Nephron progenitor cell (in vitro differentiated cells): ENCODE data around the gene TASOR2.

Experiments
- DNase-seq: peaks from one replicate; pipeline ENCODE4 v3.0.0; 2021
- H3K27ac Mint-ChIP-seq: 2 replicates; pipeline ENCODE4 v1.8.0; 2021; ENCODE audit warnings: mild to moderate bottlenecking, moderate library complexity, mixed read lengths
- H3K27me3 Mint-ChIP-seq: 2 replicates; pipeline ENCODE4 v1.8.0; 2021; ENCODE audit warnings: mild to moderate bottlenecking, low read depth, mixed read lengths; ENCODE audit not compliant: poor library complexity
- H3K36me3 Mint-ChIP-seq: 2 replicates; pipeline ENCODE4 v1.8.0; 2021; ENCODE audit warnings: low read depth, mixed read lengths
- H3K4me1 Mint-ChIP-seq: 2 replicates; pipeline ENCODE4 v1.8.0; 2021; ENCODE audit warnings: mixed read lengths
- H3K4me3 Mint-ChIP-seq: 2 replicates; pipeline ENCODE4 v1.8.0; 2021; ENCODE audit warnings: mild to moderate bottlenecking, moderate library complexity, mixed read lengths
- H3K9me3 Mint-ChIP-seq: 2 replicates; pipeline ENCODE4 v1.8.0; 2021; ENCODE audit warnings: mild to moderate bottlenecking, moderate library complexity, mixed read lengths
- CTCF ChIP-seq: fragments of 200-600 bp; sonication (generic); IDR thresholded peaks from 2 replicates; pipeline ENCODE4 v1.5.0; 2021; ENCODE audit warnings: antibody characterized with exemption

The TASOR2 gene

GRCh38 chr10:5651388-5651764 is 33.3 kb upstream of the TASOR2 start:
- no peak overlapping the region for H3K4me3 Mint-ChIP-seq
- no peak overlapping the region for H3K27ac Mint-ChIP-seq
- no peaks in the 10 kb centered on the region for H3K9me3 Mint-ChIP-seq
- peaks cover 9% of the 10 kb centered on the region for H3K27me3 Mint-ChIP-seq
- peaks cover 28% of the 10 kb centered on the region for H3K4me1 Mint-ChIP-seq
- peaks cover 30% of the 10 kb centered on the region for H3K36me3 Mint-ChIP-seq
- TF ChIP-seq CTCF, result no peak
- no peak for DNase-seq

- no peak for TF ChIP-seq CTCF
- Mint-ChIP-seq H3K9me3 (no peaks in the 10 kb centered on the region), H3K36me3 (peaks cover 17% of the 10 kb centered on the region), H3K27ac (no peak overlapping the region), H3K27me3 (peaks cover 6% of the 10 kb centered on the region), H3K4me1 (peaks cover 28% of the 10 kb centered on the region), H3K4me3 (no peak overlapping the region)
- DNase-seq, result no peak
Measured at GRCh38 chr10:5652746-5653145, 31.9 kb upstream of the TASOR2 start.

GRCh38 chr10:5654218-5654755 is 30.4 kb upstream of the TASOR2 start:
- peaks cover 40% of the 10 kb centered on the region for H3K4me1 Mint-ChIP-seq

GRCh38 chr10:5655121-5655520 is 29.5 kb upstream of the TASOR2 start:
- H3K4me1 Mint-ChIP-seq, result peaks cover 49% of the 10 kb centered on the region
- peaks cover 6% of the 10 kb centered on the region for H3K27me3 Mint-ChIP-seq
- H3K9me3 Mint-ChIP-seq, result no peaks in the 10 kb centered on the region
- no peak for TF ChIP-seq CTCF
- H3K27ac Mint-ChIP-seq, result peak overlapping the region; percentile 56
- no peak overlapping the region for H3K4me3 Mint-ChIP-seq
- H3K36me3 Mint-ChIP-seq, result peaks cover 4% of the 10 kb centered on the region
- DNase-seq, result no peak

More at GRCh38 chr10:5654218-5654755, 30.4 kb upstream of the TASOR2 start:
- peaks cover 6% of the 10 kb centered on the region for H3K27me3 Mint-ChIP-seq
- no peak for TF ChIP-seq CTCF
- peaks cover 11% of the 10 kb centered on the region for H3K36me3 Mint-ChIP-seq
- H3K9me3 Mint-ChIP-seq, result no peaks in the 10 kb centered on the region
- no peak overlapping the region for H3K4me3 Mint-ChIP-seq
- DNase-seq, result no peak
- no peak overlapping the region for H3K27ac Mint-ChIP-seq

- Mint-ChIP-seq H3K36me3 (no peaks in the 10 kb centered on the region), H3K9me3 (no peaks in the 10 kb centered on the region), H3K27ac (no peak overlapping the region), H3K4me3 (no peak overlapping the region), H3K4me1 (peaks cover 67% of the 10 kb centered on the region), H3K27me3 (peaks cover 6% of the 10 kb centered on the region)
- DNase-seq, result no peak
- no peak for TF ChIP-seq CTCF
Measured at GRCh38 chr10:5656737-5657579, 27.7 kb upstream of the TASOR2 start.
